Ammon's horn (tissue), 1 donor: ENCODE results near the gene RHBDL2.
"Not testable (repeated sequence)": the region's sequence is repeated elsewhere in the genome, so short reads cannot be mapped to it uniquely, and the experiment has no call there.

Source experiments
- DNase-seq: peaks from one replicate; pipeline ENCODE4 v3.0.0-alpha.2; 2016; ENCODE audit warnings: low spot score

Gene RHBDL2, protein sequence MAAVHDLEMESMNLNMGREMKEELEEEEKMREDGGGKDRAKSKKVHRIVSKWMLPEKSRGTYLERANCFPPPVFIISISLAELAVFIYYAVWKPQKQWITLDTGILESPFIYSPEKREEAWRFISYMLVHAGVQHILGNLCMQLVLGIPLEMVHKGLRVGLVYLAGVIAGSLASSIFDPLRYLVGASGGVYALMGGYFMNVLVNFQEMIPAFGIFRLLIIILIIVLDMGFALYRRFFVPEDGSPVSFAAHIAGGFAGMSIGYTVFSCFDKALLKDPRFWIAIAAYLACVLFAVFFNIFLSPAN

DNA sequence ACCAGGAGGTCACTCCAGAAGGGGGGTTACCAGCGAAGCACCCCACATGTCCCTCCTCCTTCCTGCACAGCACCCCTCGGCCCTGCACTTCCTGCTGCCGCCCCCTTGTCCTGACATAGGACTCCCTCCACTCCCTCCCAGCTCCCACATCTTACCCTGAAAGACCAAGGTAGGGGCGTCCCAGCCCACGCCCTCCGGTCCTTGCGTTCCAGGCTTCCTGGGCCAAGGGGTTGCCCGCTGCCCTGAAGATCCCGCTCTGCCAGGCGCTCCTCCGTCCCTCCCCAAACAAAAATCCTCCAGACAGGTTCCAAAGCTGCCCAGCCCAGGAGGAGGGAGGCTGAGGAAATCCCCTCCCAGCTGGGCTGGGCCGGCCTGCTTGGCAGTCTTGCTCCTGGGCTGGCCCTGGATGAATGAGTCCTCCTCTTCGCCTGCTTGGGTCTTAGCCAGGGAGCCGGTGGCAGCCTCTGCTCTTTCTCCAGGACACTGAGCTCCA, at the start of gene RHBDL2:
RHBDL2 (minus strand) TSS at position 304 of the 493 bp plus-strand sequence. CDS start 22,618 bp downstream, outside the sequence.
- DNase-seq: peak; percentile 86

DNA sequence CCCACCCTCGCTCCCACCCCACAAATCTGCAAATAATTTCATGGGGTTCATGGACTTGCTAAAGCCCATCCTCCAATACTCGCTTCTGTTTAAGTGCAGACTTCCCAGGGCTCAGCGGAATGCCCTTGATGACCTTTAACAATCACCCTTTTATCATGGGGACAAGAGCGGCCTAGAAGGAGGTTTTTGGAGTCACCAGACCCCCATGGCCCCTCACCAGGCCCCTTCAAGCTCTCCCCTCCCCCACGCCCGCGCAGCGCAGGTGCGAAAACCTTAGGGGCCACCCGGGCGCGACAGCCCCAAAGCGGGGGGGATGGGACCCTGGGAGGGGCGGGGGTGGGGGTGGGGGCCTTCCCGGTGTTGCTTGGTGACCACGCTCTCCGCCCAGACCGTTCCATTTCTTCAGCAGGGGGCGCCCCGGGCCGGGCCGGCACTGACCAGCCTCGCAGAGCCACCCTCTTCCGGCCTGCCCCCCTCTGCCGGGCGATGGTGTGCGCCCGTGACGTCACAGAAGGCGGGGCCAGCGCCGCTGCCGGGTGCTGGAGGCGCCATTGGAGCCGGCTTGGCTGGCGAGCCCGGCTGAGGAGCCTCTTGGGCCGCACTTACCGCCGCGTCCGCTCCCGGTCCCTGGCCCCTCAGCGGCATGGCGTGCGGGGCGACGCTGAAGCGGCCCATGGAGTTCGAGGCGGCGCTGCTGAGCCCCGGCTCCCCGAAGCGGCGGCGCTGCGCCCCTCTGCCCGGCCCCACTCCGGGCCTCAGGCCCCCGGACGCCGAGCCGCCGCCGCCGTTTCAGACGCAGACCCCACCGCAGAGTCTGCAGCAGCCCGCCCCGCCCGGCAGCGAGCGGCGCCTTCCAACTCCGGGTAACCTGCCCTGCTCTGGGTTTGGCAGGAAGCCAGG, 49.4 kb upstream of the RHBDL2 start, which contains the start of gene AKIRIN1:
AKIRIN1 (plus strand) TSS at position 539 of the 900 bp plus-strand sequence; CDS start at position 644, 105 bp downstream.
- DNase-seq: peak; percentile 97

DNA sequence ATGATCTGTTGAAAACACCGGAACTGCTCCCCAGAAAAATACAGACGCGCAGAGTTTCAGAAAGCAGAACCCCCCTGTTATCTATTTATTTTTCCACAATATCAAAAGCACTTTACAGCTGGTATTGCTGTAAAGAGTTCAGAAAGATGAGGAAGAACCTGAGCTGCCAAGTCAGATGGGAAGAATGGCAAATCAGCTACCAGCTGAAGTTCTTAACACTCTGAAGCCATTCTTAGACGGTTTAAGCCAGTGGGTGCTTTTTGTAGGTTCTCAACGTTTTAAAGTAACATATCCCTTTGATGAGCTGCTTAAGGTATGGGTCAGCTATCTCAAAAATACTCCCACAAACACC, 48.7 kb upstream of the RHBDL2 start:
- DNase-seq: peak; percentile 34

DNA sequence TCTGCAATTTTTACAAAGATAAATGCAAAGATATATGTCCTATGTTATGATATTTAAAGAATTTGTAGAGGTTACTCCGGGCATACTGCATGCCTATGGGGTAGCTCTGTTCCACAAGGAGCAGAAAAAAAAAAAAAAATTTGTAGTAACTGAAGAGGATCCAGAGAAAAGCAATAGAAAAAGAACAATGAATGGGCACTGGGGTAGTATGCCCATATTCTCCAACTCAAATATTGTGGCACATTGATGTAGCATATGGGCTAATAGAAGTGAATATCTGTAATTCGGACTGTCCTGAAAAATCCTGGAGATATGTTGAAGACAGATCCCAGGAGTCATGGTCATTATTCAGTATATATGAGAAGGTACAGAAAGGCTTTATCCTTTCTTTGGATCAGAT, 48.3 kb upstream of the RHBDL2 start:
- no peak for DNase-seq

DNA sequence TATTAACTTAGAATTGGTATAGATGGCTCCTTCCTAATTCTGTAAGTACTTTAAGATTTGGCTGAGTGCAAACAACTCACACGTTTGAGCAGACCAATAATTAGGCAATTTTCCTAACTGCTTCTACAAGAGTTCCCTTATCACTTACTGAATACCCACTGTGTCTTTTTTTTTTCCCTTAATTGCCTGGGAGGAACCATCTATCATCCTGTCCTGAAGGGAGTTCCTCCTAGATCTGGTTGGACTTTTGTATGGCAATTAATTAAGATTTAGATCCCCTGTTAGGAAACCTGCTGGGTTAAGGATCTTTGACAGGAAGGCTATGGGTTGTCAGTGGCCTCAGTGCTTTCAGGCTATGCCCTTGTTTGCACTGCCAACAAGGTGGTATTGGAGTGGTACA, 37.8 kb upstream of the RHBDL2 start:
- DNase-seq: not testable (repeated sequence)

DNA sequence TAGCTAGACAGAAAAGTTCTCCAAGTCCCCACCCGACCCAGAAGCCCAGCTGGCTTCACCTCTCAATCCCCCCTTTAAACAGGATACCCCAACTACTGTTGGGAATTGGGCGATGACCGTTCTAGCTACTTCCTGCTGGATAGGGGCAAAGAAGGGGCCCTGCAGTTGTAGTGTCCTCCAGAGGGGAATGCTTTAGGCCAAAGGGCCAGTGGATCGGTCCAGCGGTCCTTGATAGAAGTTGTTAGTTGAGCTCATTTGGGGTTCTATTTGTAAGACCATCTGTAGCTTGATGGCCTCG, 36.6 kb upstream of the RHBDL2 start:
- not testable (repeated sequence) for DNase-seq

DNA sequence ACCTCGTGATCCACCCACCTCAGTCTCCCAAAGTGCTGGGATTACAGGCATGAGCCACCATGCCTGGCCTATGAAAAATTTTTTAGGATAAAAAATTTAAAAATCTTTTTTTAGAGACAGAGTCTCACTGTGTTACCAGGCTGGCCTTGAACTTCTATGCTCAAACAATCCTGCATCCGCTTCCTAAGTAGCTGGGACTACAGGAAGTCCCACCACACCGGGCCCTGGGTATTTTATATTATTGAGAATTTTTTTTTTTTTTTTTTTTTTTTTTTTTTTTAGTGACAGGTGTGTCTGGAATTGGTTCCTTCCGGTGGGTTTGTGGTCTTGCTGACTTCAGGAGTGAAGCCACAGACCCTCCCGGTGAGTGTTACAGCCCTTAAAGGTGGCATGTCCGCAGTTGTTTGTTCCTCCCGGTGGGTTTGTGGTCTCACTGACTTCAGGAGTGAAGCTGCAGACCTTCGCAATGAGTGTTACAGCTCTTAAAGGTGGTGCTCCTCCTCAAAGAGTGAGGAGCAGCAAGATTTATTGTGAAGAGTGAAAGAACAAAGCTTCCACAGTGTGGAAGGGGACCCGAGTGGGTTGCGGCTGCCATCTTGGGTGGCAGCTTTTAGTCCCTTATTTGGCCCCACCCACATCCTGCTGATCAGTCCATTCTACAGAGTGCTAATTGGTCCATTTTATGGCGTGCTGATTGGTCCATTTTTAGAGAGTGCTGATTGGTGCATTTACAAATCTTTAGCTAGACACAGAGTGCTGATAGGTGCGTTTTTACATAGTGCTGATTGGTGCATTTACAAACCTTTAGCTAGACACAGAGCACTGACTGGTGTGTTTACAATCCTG, 36.0 kb upstream of the RHBDL2 start:
- DNase-seq: not testable (repeated sequence)

DNA sequence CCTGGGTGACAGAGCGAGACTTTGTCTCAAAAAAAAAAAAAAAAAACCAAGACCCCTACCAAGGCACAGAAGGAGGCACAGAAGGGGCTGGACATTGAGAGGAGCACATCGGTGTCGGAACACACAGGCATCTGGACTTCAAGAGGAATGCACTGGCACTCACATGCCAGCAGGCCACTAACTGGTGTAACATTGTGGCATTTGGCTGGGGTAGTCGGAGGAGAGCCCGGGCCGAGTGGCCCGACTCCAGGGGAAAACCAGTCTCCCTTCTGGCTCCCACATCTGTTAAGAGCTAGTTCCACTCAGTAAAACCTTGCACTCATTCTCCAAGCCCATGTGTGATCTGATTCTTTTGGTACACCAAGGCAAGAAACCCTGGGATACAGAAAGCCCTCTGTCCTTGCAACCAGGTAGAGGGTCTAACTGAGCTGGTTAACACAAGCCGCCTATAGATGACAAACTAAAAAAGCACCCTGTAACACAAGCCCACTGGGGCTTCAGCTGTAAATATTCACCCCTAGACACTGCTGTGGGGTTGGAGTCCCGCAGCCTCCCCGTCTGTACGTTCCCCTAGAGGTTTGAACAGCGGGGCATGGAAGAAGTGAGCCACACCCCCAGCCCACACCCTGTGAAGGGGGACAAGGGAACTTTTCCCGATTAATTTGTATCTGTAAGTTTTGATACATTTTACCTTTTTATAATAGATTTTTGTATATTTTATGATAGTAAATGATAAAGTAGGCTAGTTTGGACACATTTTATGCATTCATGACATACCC, 32.2 kb upstream of the RHBDL2 start:
- DNase-seq: no peak

DNA sequence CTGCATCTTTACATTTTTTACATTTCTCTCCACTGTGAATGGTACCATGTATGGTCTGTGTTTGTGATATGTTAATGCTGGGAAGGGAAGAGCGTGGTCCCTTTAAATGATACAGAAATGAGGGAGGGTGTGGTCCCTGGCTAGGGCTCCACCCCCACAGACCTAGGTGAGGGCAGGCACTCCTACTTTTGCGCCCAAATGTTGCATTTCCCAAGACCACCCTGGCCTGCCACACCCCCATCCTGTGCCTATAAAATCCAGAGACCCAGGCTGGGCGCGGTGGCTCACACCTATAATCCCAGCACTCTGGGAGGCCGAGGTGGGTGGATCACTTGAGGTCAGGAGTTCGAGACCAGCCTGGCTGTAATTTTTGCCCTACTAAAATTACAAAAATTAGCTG, 31.5 kb upstream of the RHBDL2 start:
- not testable (repeated sequence) for DNase-seq

DNA sequence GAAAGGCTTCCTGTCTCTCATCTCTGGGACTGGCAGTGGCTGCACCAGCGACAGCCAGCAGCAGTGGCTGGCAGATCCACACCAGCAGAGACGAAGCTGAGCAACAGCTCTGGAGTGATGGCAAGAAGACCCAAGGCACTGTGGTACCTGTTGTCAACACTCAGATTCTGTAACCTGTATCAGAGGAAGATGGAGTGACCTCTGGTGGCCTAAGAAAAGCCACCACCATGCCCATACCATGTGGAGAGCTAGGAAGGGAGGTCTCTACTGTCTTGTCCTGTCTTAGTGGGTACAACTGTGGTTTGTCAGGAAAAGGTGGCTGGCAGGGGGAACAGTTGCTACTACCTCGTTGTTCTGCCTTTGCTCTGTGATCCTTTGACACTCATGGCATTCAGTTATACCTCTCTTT, 22.5 kb upstream of the RHBDL2 start:
- DNase-seq: peak; percentile 11

DNA sequence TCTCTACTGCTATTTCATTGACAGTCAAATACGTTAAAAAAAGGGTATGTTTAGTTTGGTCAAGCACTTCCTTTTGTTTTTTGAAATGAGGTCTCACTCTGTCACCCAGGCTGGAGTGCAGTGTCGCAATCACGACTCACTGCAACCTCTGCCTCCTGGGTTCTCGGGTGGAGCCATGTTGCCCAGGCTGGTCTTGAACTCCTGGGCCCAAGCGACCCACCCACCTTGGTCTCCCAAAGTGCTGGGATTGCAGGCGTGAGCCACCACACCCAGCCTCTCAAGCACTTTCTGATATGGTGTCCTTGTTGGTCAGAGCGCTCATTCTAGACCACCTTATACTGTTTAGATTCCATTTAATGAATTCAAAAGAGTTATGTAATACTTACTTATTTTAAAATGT, 20.9 kb upstream of the RHBDL2 start:
- no peak for DNase-seq

DNA sequence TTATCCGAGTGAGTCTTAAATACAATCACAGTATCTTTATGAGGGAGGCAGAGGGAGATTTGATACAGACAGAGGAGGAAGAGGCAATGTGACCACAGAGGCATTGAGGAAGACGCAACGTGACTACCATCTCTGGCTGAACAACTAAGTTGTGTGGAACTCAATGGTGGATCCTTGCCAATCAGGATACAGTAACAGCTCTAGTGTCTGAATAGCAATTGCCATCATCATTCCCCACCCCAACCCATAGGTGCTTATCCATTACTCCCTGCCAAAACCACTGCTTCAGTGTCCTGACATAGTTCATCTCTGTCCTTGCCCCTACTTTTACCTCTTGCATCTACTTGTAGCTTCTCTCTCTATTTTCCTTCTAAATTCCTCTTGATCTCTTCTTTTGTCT, 20.5 kb upstream of the RHBDL2 start:
- DNase-seq: no peak

DNA sequence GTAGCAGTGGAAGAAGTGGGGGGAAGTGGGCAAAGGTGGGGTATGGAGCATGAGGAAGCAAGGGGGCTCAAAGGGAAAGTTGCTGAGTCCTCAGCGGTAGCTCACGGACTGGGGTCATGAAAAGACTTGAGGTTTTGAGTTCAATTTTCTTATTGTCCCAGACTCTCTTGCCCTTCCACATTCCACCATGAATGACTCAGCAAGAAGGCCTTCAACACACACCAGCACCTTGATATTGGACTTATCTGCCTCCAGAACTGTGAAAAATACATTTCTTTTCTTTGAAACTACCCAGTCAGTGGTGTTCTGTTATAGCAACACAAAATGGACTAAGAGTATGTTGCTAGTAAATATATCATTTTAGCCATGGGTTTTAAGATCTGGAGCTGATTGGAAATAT, 17.3 kb upstream of the RHBDL2 start:
- no peak for DNase-seq

DNA sequence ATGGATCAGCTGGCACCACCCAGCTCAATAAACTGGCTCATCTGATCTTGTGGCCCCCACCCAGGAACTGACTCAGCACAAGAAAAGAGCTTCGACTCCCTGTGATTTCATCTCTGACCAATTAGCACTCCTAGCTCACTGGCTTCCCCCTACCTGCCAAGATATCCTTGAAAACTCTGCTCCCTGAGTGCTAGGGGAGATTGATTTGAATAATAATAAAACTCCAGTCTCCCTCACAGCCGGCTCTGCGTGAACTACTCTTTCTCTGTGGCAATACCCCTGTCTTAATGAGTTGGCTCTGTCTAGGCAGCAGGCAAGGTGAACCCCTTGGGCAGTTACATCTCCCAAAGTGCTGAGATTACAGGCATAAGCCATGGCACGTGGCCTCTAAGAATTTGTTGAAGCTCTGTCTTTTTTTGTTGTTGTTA, 11.8 kb upstream of the RHBDL2 start:
- no peak for DNase-seq

DNA sequence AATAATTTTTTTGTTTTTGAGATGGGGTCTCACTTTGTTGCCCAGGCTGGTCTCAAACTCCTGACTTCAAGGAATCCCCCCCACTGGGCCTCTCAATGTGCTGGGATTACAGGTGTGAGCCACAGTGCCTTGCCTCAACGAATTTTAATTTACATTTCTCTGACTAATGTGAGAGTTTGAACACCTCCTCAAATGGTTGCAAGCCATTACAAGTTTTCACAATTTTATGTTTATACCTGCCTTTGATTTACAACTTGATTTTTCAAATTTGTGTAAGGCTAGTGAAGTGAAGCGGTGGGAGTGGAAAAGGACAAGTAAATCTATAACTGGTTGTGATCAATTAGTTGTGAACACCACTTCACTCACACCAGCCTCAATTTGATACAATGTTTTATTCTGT, 8.9 kb upstream of the RHBDL2 start:
- DNase-seq: no peak

DNA sequence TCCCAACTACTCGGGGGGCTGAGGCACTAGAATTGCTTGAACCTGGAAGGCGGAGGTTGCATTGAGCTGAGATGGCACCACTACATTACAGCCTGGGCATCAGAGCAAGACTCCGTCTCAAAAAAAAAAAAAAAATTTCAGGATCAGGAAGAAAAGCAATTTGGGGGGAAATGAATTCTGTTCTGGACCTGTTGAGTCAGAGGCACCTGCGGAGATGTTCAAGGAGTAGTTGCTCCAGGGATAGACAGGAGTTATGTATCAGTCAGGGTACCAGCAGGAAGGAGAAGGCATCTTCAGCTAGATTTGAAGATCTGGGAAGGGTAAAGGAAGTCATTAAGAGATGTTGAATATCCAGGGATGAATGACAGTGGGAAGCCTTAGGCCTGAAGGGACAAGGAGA, 2.9 kb upstream of the RHBDL2 start:
- no peak for DNase-seq

DNA sequence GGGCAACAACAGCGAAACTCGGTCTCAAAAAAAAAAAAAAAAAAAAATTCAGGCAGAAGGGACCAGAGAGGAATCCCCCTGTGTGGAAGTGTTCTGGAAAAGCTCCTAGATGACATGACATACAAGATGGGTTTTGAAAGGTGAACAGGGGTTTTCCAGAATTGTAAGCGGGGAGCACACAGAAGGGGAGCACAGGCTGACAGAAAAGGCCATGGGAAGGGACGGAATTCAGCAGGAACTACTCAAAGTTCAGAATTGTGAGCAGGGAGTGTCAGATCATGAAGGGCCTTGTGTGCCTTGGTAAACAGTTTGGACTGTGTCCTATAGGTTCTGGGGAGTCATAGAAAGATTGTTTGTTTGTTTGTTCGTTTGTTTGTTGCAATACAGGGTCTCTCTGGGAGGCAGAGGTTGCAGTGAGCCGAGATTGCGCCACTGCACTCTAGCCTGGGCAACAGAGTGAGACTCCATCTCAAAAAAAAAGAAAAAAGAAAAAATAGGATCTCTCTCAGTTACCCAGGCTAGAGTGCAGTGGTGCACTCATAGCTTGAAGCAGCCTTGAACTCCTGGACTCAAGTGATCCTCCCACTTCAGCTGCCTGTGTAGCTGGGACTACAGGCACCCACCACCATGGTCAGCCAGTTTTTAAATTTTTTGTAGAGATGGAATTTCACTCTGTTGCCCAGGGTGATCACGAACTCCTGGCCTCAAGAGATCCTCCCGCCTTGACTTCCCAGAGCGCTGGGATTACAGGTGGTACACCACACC, 1.2 kb upstream of the RHBDL2 start:
- DNase-seq: no peak

DNA sequence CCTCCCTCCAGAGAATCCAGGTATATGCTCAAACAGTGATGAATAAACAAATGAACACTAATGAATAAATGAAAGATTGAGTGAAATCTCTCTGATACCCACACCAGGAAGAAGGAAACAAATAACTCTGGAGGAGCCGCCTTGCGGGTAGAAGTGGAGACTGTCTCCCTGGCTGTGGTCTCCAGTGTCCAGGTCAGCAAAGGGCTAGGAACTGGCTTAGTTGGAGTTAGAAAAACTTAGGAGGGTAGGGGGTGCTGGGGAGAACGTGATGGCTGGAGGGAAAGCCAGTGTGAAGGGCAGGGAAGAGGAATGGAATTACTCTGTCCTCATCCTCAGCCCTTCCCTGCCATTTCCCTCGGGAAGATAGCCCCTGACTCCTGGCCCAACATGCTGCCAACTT, 537 bp downstream of the RHBDL2 start:
- no peak for DNase-seq

DNA sequence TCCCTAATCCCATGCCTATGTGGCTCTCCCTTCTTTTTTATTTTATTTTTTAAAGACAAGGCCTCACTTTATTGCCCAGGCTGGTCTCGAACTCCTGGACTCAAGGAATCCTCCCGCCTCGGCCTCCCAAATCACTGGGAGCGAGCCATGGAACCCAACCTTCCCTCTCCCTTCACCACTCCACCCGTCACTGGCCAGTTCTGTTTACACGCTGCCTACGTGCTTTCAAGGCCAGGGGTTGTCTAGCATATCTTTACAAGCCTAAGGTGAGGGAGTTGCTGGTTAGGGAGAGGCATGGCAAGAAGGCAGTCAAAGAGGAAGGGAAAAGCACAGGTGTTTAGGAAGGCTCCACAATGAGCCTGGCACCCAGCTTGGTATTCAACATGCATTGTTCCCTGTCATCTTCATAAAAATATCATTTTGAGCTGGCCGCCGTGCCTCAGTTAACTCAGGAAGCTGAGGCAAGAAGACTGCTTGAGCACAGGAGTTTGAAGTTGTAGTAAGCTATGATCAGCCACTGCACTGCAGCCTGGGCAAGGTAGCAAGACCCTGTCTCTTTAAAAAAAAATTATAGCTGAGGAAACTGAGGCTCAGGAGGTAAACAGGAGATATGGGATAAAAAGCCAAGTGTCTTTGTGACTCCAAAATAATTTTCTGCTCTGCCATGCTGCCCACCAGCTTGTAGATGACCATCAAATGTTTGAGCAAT, 1.1 kb downstream of the RHBDL2 start:
- DNase-seq: no peak

DNA sequence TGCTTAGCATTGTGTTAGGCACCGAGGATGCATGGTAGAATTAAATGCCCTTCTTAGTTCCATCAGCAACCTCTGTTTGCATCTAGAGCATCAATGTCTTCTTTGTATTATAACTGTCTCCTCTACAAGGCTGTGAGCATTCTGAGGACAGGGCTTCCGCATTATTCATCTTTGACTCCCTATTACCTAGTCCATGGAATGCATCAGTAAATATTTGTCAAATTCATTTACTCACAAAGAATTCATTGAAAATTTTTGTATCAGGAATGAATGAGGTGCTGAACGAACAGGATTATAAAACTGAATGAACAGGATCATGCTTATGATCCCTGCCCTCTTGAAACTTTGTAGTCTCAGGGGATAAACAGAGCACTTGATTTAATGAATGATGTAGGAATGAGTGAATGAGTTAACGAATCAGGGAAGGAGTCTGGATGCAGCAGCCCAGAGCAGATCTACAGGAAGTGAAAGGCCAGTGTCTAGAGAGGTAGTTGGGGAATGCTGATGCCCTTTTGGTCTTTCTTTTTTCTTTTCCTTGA, 2.8 kb downstream of the RHBDL2 start:
- DNase-seq: no peak
